ENCODE results near the gene ADCK1. TPM values are rescaled to one million over a fixed set of nuclear protein-coding genes. Genes with fewer than 3 reads are reported as not detected.

The ADCK1 gene
- total and polyA plus RNA-seq, 2 experiments from 2014 or later, result 8.2 to 16.4 TPM

GRCh38 chr14:77923131-77923936, 123.4 kb downstream of the ADCK1 start:
- no peaks in the 10 kb centered on the region for H3K9me2 ChIP-seq (replicated peaks; ENCODE audit: insufficient read depth)
- no peak overlapping the region for H3K4me2 ChIP-seq
- DNase-seq (ENCODE audit: low spot score), result no peak
- TF ChIP-seq CTCF (IDR thresholded peaks at IDR 0.05; ENCODE audit: poor library complexity), result no peak
- TF ChIP-seq EZH2 (IDR thresholded peaks at IDR 0.05; ENCODE audit: borderline replicate concordance), result no peak
- H3K27me3 ChIP-seq, result no peaks in the 10 kb centered on the region
- no peak overlapping the region for H3K4me3 ChIP-seq
- WGBS (ENCODE audit: low lambda C conversion rate, missing lambda C conversion rate), result 49% methylated on average over 11 of the region's 11 CpGs
- no peaks in the 10 kb centered on the region for H3K36me3 ChIP-seq (replicated peaks; ENCODE audit: insufficient read depth, low read depth)
- no peaks in the 10 kb centered on the region for H4K20me1 ChIP-seq (ENCODE audit: insufficient read depth, poor library complexity, severe bottlenecking)
- H3K4me1 ChIP-seq (ENCODE audit: insufficient read depth), result no peaks in the 10 kb centered on the region
- no peaks in the 10 kb centered on the region for H3K9me3 ChIP-seq (ENCODE audit: low read depth)
- no peaks in the 10 kb centered on the region for H3K79me2 ChIP-seq
- no peak overlapping the region for H2AFZ ChIP-seq
- H3K27ac ChIP-seq, result no peak overlapping the region

GRCh38 chr14:77924141-77924948, 124.4 kb downstream of the ADCK1 start:
- H3K4me2 ChIP-seq, result no peak overlapping the region
- TF ChIP-seq CTCF (IDR thresholded peaks at IDR 0.05; ENCODE audit: poor library complexity), result no peak
- no peak for TF ChIP-seq EZH2 (IDR thresholded peaks at IDR 0.05; ENCODE audit: borderline replicate concordance)
- no peak for TF ChIP-seq EZH2phosphoT487 (IDR thresholded peaks at IDR 0.05; ENCODE audit: low read depth, severe bottlenecking, unreplicated experiment)
- H3K27me3 ChIP-seq, result no peaks in the 10 kb centered on the region
- H3K4me1 ChIP-seq (ENCODE audit: insufficient read depth), result no peaks in the 10 kb centered on the region
- no peaks in the 10 kb centered on the region for H3K79me2 ChIP-seq
- WGBS (ENCODE audit: low lambda C conversion rate, missing lambda C conversion rate), result 88% methylated on average over 22 of the region's 22 CpGs
- no peaks in the 10 kb centered on the region for H4K20me1 ChIP-seq (ENCODE audit: insufficient read depth, poor library complexity, severe bottlenecking)
- no peak for DNase-seq (ENCODE audit: low spot score)
- H3K36me3 ChIP-seq (replicated peaks; ENCODE audit: insufficient read depth, low read depth), result no peaks in the 10 kb centered on the region
- no peak overlapping the region for H2AFZ ChIP-seq
- no peak overlapping the region for H3K4me3 ChIP-seq
- no peaks in the 10 kb centered on the region for H3K9me2 ChIP-seq (replicated peaks; ENCODE audit: insufficient read depth)
- H3K9me3 ChIP-seq (ENCODE audit: low read depth), result no peaks in the 10 kb centered on the region
- H3K27ac ChIP-seq, result no peak overlapping the region

GRCh38 chr14:77926942-77927341, 127.0 kb downstream of the ADCK1 start:
- Histone ChIP-seq H3K27ac (no peak overlapping the region), H3K4me1 (ENCODE audit: insufficient read depth) (no peaks in the 10 kb centered on the region), H3K9me3 (ENCODE audit: low read depth) (no peaks in the 10 kb centered on the region), H3K9me2 (replicated peaks; ENCODE audit: insufficient read depth) (no peaks in the 10 kb centered on the region), H3K4me3 (no peak overlapping the region), H3K36me3 (replicated peaks; ENCODE audit: insufficient read depth, low read depth) (no peaks in the 10 kb centered on the region), H3K79me2 (no peaks in the 10 kb centered on the region), H3K27me3 (no peaks in the 10 kb centered on the region), H3K4me2 (no peak overlapping the region), H4K20me1 (ENCODE audit: insufficient read depth, poor library complexity, severe bottlenecking) (no peaks in the 10 kb centered on the region), H2AFZ (no peak overlapping the region)
- TF ChIP-seq EZH2 (IDR thresholded peaks at IDR 0.05; ENCODE audit: borderline replicate concordance), result no peak
- no peak for TF ChIP-seq CTCF (IDR thresholded peaks at IDR 0.05; ENCODE audit: poor library complexity)
- 83% methylated on average over 9 of the region's 9 CpGs for WGBS (ENCODE audit: low lambda C conversion rate, missing lambda C conversion rate)
- no peak for DNase-seq (ENCODE audit: low spot score)
